Measurements from ENCODE around the gene TRPM5. TPM values are rescaled to one million over a fixed set of nuclear protein-coding genes. Genes with fewer than 3 reads are reported as not detected.

TRPM5 gene
- total and polyA plus RNA-seq, 2 of the 8 experiments (the other 6 are each of a cell fraction or from before 2014, with no cell fraction given): 0.02 TPM; not detected in 1

- Histone ChIP-seq H3K27ac (ENCODE audit: low read depth, low read length) (no peak overlapping the region), H3K14ac (ENCODE audit: insufficient read length) (no peak overlapping the region), H4K91ac (replicated peaks; ENCODE audit: insufficient read length, low read length) (no peak overlapping the region), H3K18ac (ENCODE audit: extremely low read depth, low read length) (no peak overlapping the region), H3K79me1 (ENCODE audit: low read depth, low read length) (no peaks in the 10 kb centered on the region), H3K4me2 (ENCODE audit: insufficient read depth in 1 of 2, low read depth in 2 of 2, low read length in 2 of 2) (no peak overlapping the region), H4K5ac (ENCODE audit: insufficient read length, low read depth, low read length) (no peak overlapping the region), H2BK5ac (ENCODE audit: low read depth, low read length) (no peak overlapping the region), H2AFZ (ENCODE audit: low read length) (no peak overlapping the region), H4K8ac (ENCODE audit: extremely low read depth, insufficient read depth, low read length) (no peak overlapping the region), H2BK20ac (ENCODE audit: low read length) (no peak overlapping the region), H3K9ac (replicated peaks in 1 of 4; ENCODE audit: extremely low read depth in 1 of 4, low read depth in 3 of 4, low read length in 3 of 4) (no peak overlapping the region; a peak in 2 of 7 replicates), H3K23me2 (ENCODE audit: low read depth, low read length) (peaks cover 7% of the 10 kb centered on the region; the same call in 1 of the 2 replicates), H2BK15ac (ENCODE audit: low read length) (no peak overlapping the region), H3K4me3 (ENCODE audit: extremely low read depth in 1 of 4, insufficient read depth in 2 of 4, low read depth in 3 of 4, low read length in 4 of 4) (no peak overlapping the region), H2AK5ac (ENCODE audit: low read depth, low read length) (no peak overlapping the region), H3K56ac (replicated peaks; ENCODE audit: insufficient read length, low read depth, low read length) (no peak overlapping the region), H4K20me1 (replicated peaks in 1 of 2; ENCODE audit: control insufficient read depth in 1 of 2, insufficient read depth in 2 of 2, low read length in 2 of 2) (peaks cover 3 to 6% of the 10 kb centered on the region in 2 experiments), H3K9me3 (ENCODE audit: insufficient read depth in 2 of 2, low read depth in 1 of 2, low read length in 1 of 2) (no peaks in the 10 kb centered on the region), H3K4me1 (replicated peaks in 1 of 4; ENCODE audit: control insufficient read depth in 3 of 4, insufficient read depth in 4 of 4, low read length in 3 of 4) (peaks cover 0 to 3% (median 3%) of the 10 kb centered on the region in 4 experiments; a peak in 2 of 7 replicates), H2BK12ac (ENCODE audit: low read depth, low read length) (no peak overlapping the region), H3K4ac (replicated peaks; ENCODE audit: insufficient read length, low read depth, low read length) (no peak overlapping the region), H2BK120ac (replicated peaks; ENCODE audit: low read depth, low read length) (no peak overlapping the region), H3K27me3 (replicated peaks in 1 of 4; ENCODE audit: control insufficient read depth in 3 of 4, extremely low read depth in 1 of 4, insufficient read depth in 3 of 4, low read length in 3 of 4) (peaks cover 30 to 80% (median 55%) of the 10 kb centered on the region in 4 experiments), H3K23ac (ENCODE audit: insufficient read length) (no peak overlapping the region), H3K36me3 (ENCODE audit: control insufficient read depth in 2 of 4, insufficient read depth in 4 of 4, low read length in 3 of 4) (no peaks in the 10 kb centered on the region), H3K79me2 (ENCODE audit: control insufficient read depth in 1 of 2, insufficient read depth in 2 of 2, low read length in 2 of 2) (no peaks in the 10 kb centered on the region)
- 84% methylated on average over 21 of the region's 21 CpGs; no CpG with 5 or more reads in 1 of the 2 experiments for WGBS, 2 experiments (ENCODE audit: extremely low coverage in 1 of 2, insufficient coverage in 1 of 2, insufficient read length in 1 of 2, insufficient replicate concordance in 2 of 2, low coverage in 1 of 2, low lambda C conversion rate in 2 of 2, missing lambda C conversion rate in 1 of 2)
- no peak for DNase-seq (ENCODE audit: low read depth in 1 of 2, low spot score in 2 of 2)
- no peak for FAIRE-seq
- CTCF ChIA-PET (ENCODE audit: partially characterized antibody): interaction anchor here (0.7 to 2.1 kb wide), 7 partner anchors 11 to 95 kb away, joined by 3 to 12 read pairs (median 4); no protein-coding TSS in a partner anchor
- POLR2A ChIA-PET (ENCODE audit: partially characterized antibody): no interaction called here
- TF ChIP-seq RXRA (IDR thresholded peaks at IDR 0.05; ENCODE audit: insufficient read depth, low read depth, low read length): no peak
- TF ChIP-seq, protein P1, sequence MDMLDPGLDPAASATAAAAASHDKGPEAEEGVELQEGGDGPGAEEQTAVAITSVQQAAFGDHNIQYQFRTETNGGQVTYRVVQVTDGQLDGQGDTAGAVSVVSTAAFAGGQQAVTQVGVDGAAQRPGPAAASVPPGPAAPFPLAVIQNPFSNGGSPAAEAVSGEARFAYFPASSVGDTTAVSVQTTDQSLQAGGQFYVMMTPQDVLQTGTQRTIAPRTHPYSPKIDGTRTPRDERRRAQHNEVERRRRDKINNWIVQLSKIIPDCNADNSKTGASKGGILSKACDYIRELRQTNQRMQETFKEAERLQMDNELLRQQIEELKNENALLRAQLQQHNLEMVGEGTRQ (IDR thresholded peaks at IDR 0.05; ENCODE audit: low read length): no peak
- no peak for TF ChIP-seq TBP (IDR thresholded peaks at IDR 0.05; ENCODE audit: low read depth, low read length)
- no peak for TF ChIP-seq SP2 (IDR thresholded peaks at IDR 0.05; ENCODE audit: low read length)
- TF ChIP-seq SIRT6 (IDR thresholded peaks at IDR 0.05; ENCODE audit: low read length): no peak
- TF ChIP-seq NANOG (IDR thresholded peaks at IDR 0.05; ENCODE audit: insufficient read depth, low read depth, low read length, poor library complexity, severe bottlenecking): no peak
Observed at GRCh38 chr11:2448661-2449547, 4.6 kb upstream of the TRPM5 start.

All from H1 (cell line).